ENCODE results near the gene ABCC4.

- TF ChIP-seq CTCF (conservative IDR thresholded peaks at IDR 0.05; ENCODE audit: low read depth, low read length) (no peak), EZH2phosphoT487 (IDR thresholded peaks at IDR 0.05; ENCODE audit: borderline replicate concordance, low read length) (no peak), EZH2 (IDR thresholded peaks at IDR 0.05; ENCODE audit: low read length, unreplicated experiment) (no peak)
These were observed 42.7 kb upstream of the ABCC4 start for GRCh38 chr13:95343944-95344343.

Measured in PC-3 (cell line).